ENCODE results near the gene UNC79. TPM values are rescaled to one million over a fixed set of nuclear protein-coding genes. Genes with fewer than 3 reads are reported as not detected.

Gene UNC79
- total RNA-seq, 4 donors from 2014 or later, result 0.33 to 0.73 (median 0.51) TPM

- DNase-seq (no peak), ATAC-seq (no peak)
- Histone ChIP-seq H3K27me3 (no peaks in the 10 kb centered on the region), H3K27ac (no peak overlapping the region), H3K9me3 (no peaks in the 10 kb centered on the region), H3K4me3 (no peak overlapping the region), H3K36me3 (no peaks in the 10 kb centered on the region), H3K4me1 (no peaks in the 10 kb centered on the region)
- TF ChIP-seq POLR2A (IDR thresholded peaks at IDR 0.05), result no peak
- intact Hi-C loops (cut with DNase I; ENCODE audit: low total_unique reads), result no loop called here
- in situ Hi-C loops (cut with MboI; ENCODE audit: low sequenced_read_pairs in 4 of 4), result no loop called here
Observed at GRCh38 chr14:93753647-93754046, 322.9 kb downstream of the UNC79 start.

- no peak for TF ChIP-seq CTCF (IDR thresholded peaks at IDR 0.05 in 4 of 5, conservative IDR thresholded peaks at IDR 0.05 in 1 of 5)
- TF ChIP-seq POLR2A (IDR thresholded peaks at IDR 0.05), result no peak
- Histone ChIP-seq H3K4me3 (no peak overlapping the region), H3K9me3 (no peaks in the 10 kb centered on the region), H3K27me3 (no peaks in the 10 kb centered on the region), H3K36me3 (no peaks in the 10 kb centered on the region), H3K27ac (no peak overlapping the region), H3K4me1 (peaks cover 0 to 7% of the 10 kb centered on the region in 2 donors)
- no peak for DNase-seq
- intact Hi-C loops (cut with DNase I; ENCODE audit: low total_unique reads), result no loop called here
- no peak for ATAC-seq
- in situ Hi-C loops (cut with MboI; ENCODE audit: low sequenced_read_pairs in 4 of 4), result no loop called here
Observed at GRCh38 chr14:93757206-93757605, 326.5 kb downstream of the UNC79 start.

Other genes with a start within 250 kb of the UNC79 start
- 10 to 100 TPM; 31.1 to 41.9 (median 32.2) TPM for gene MOAP1, start 246.0 kb upstream of the UNC79 start, total RNA-seq
- gene LYSET, start 245.6 kb upstream of the UNC79 start, total RNA-seq, result 10 to 100 TPM in 3 of 4 donors, 1 to 10 TPM in 1; 9.7 to 16.0 (median 14.0) TPM
- 10 to 100 TPM in 2 of 4 donors, 1 to 10 TPM in 2; 8.3 to 17.9 (median 11.1) TPM for gene GON7, start 223.9 kb upstream of the UNC79 start, total RNA-seq
- gene UBR7, start 223.7 kb upstream of the UNC79 start, total RNA-seq, result 10 to 100 TPM; 14.8 to 36.4 (median 27.4) TPM
- 10 to 100 TPM in 3 of 4 donors, 1 to 10 TPM in 1; 10.0 to 16.9 (median 12.1) TPM for gene BTBD7, start 97.9 kb upstream of the UNC79 start, total RNA-seq
- gene COX8C, start 83.8 kb upstream of the UNC79 start, total RNA-seq, result not detected

Measured in gastrocnemius medialis (tissue), 4 donors.